Endothelial cell of umbilical vein (primary cell): ENCODE results near the gene ACSM5.

Source experiments
- CTCF ChIP-seq, 2 donors: IDR thresholded peaks; 1 replicate in 1 of 2; 2 replicates in 1 of 2; pipeline ENCODE4 v1.5.1; 2011; ENCODE audit warnings: low read length in 2 of 2, mild to moderate bottlenecking in 2 of 2, moderate library complexity in 2 of 2, control low read depth in 1 of 2, inconsistent platforms in 1 of 2, low read depth in 1 of 2; ENCODE audit not compliant: insufficient read depth in 1 of 2; ENCODE audit errors: extremely low read depth in 1 of 2
- EZH2 ChIP-seq: IDR thresholded peaks from 2 replicates; pipeline ENCODE4 v1.6.1; 2012; ENCODE audit warnings: borderline replicate concordance, low read depth, mild to moderate bottlenecking, moderate library complexity, low read length, inconsistent platforms; ENCODE audit not compliant: severe bottlenecking
- GATA2 ChIP-seq: IDR thresholded peaks from 2 replicates; pipeline ENCODE4 v1.7.0; 2011; ENCODE audit warnings: low read depth, mild to moderate bottlenecking, moderate library complexity, mixed read lengths, low read length; ENCODE audit not compliant: insufficient read length, insufficient read depth
- JUN ChIP-seq: IDR thresholded peaks from 2 replicates; pipeline ENCODE4 v1.6.1; 2011; ENCODE audit warnings: borderline replicate concordance, low read depth; ENCODE audit not compliant: insufficient read length, insufficient read depth
- MAX ChIP-seq: IDR thresholded peaks from 2 replicates; pipeline ENCODE4 v1.6.1; 2011; ENCODE audit not compliant: insufficient read depth, insufficient read length
- POLR2A ChIP-seq: IDR thresholded peaks from 2 replicates; pipeline ENCODE4 v1.6.1; 2012; ENCODE audit warnings: low read depth, mild to moderate bottlenecking, control low read depth, low read length
- POLR2AphosphoS5 ChIP-seq: IDR thresholded peaks from 2 replicates; pipeline ENCODE4 v1.6.1; 2012; ENCODE audit warnings: low read depth, mild to moderate bottlenecking, control low read depth, low read length, moderate library complexity; ENCODE audit not compliant: insufficient read depth

- TF ChIP-seq CTCF (IDR thresholded peaks at IDR 0.05; ENCODE audit: extremely low read depth in 1 of 2, insufficient read depth in 1 of 2, low read depth in 1 of 2, low read length in 2 of 2) (no peak), POLR2A (no peak), MAX (no peak), EZH2 (no peak), JUN (no peak), GATA2 (no peak), POLR2AphosphoS5 (no peak)
Measured at GRCh38 chr16:20404637-20405036, 4.7 kb upstream of the ACSM5 start, which contains the start of gene PDILT.
